K562 (cell line): ENCODE results near the gene ZMAT3. TPM values are rescaled to one million over a fixed set of nuclear protein-coding genes. Genes with fewer than 3 reads are reported as not detected.

Experiments used
- ATAC-seq: fragments of 200-7000 bp; cut with Tn5 transposase; 3 replicates; pipeline ENCODE4 v1.9.1; 2020; ENCODE audit warnings: moderate library complexity
- BruUV-seq: library from RNA; stranded (reverse); fragments of 400-500 nt; replicated peaks from 2 replicates; lab custom pipeline; 2021; lab: Mats Ljungman, UMichigan
- CTCF ChIA-PET: fragments of 300-600 bp; formaldehyde crosslinking; extraction: SDS; loops from one replicate; lab custom pipeline; 2021; ENCODE audit warnings: low intra/inter-chr PET ratio; lab: Yijun Ruan, JAX
- POLR2A ChIA-PET: fragments of 300-600, 350-650 bp; sonication (Branson Sonifier 250); formaldehyde crosslinking; extraction: SDS; loops from one replicate; lab custom pipeline; 2021; ENCODE audit warnings: antibody characterized with exemption, inconsistent platforms; lab: Yijun Ruan, JAX
- DNase-seq, 4 experiments: peaks; one replicate each; pipeline versions ENCODE4 v3.0.0 to v3.0.0-alpha.2; 2011 to 2018; ENCODE audit warnings: low spot score in 3 of 4, mixed read lengths in 3 of 4; ENCODE audit errors: extremely low read depth in 1 of 4
- FAIRE-seq: peaks from 2 replicates; lab custom pipeline; 2011; peaks lifted over from hg19 to GRCh38; lab: Jason Lieb, UNC
- H2AFZ ChIP-seq: 2 replicates; pipeline ENCODE4 v1.6.0; 2011; ENCODE audit warnings: low read depth, low read length, control low read depth, inconsistent platforms
- H3K27ac ChIP-seq: fragments of 200-600 bp; 3 replicates; pipeline ENCODE4 v1.8.0; 2011; ENCODE audit warnings: low read depth, mild to moderate bottlenecking, control low read depth, inconsistent platforms, low read length, moderate library complexity, mixed read lengths; ENCODE audit errors: extremely low read depth
- H3K27me3 ChIP-seq, 2 experiments: fragments of 300-600 bp in 1 of 2; 2 replicates in 1 of 2; 3 replicates in 1 of 2; pipeline versions ENCODE4 v1.6.0 to v1.8.0; 2011; ENCODE audit warnings: inconsistent platforms in 2 of 2, low read length in 2 of 2, mild to moderate bottlenecking in 1 of 2, mixed read lengths in 1 of 2, moderate library complexity in 1 of 2; ENCODE audit not compliant: control insufficient read depth in 2 of 2, insufficient read depth in 2 of 2
- H3K36me3 ChIP-seq: fragments of 300-600 bp; 3 replicates; pipeline ENCODE4 v1.8.0; 2011; ENCODE audit warnings: mild to moderate bottlenecking, low read length, inconsistent platforms; ENCODE audit not compliant: control insufficient read depth, insufficient read depth
- H3K4me1 ChIP-seq, 2 experiments: fragments of 200-600 bp in 1 of 2; replicated peaks in 1 of 2; 2 replicates in 1 of 2; 3 replicates in 1 of 2; pipeline versions ENCODE4 v1.5.1 to v1.8.0; 2011; ENCODE audit warnings: inconsistent platforms in 2 of 2, low read length in 2 of 2, mild to moderate bottlenecking in 1 of 2, mixed read lengths in 1 of 2, moderate library complexity in 1 of 2; ENCODE audit not compliant: control insufficient read depth in 2 of 2, insufficient read depth in 2 of 2
- H3K4me2 ChIP-seq: 2 replicates; pipeline ENCODE4 v1.6.1; 2011; ENCODE audit warnings: low read length, control low read depth, inconsistent platforms, mixed read lengths; ENCODE audit not compliant: insufficient read depth
- H3K4me3 ChIP-seq: fragments of 200-600 bp; sonication (generic), shearing (Covaris generic); 2 replicates; pipeline ENCODE4 v1.5.1; 2016; ENCODE audit warnings: control low read depth, inconsistent platforms
- H3K79me2 ChIP-seq: fragments of 200-600 bp; 3 replicates; pipeline ENCODE4 v1.8.0; 2011; ENCODE audit warnings: low read length, inconsistent platforms; ENCODE audit not compliant: control insufficient read depth, insufficient read depth
- H3K9ac ChIP-seq, 2 experiments: 2 replicates each; pipeline versions ENCODE4 v1.6.0 to v1.6.1; 2011; ENCODE audit warnings: low read depth in 2 of 2, low read length in 2 of 2, control low read depth in 1 of 2, inconsistent platforms in 1 of 2, mild to moderate bottlenecking in 1 of 2, mixed read lengths in 1 of 2; ENCODE audit not compliant: insufficient read depth in 1 of 2
- H3K9me1 ChIP-seq: one replicate; pipeline ENCODE4 v1.6.0; 2011; ENCODE audit warnings: inconsistent platforms, mild to moderate bottlenecking, low read length, moderate library complexity; ENCODE audit not compliant: control insufficient read depth, insufficient read depth
- H3K9me3 ChIP-seq: replicated peaks from 2 replicates; pipeline ENCODE4 v1.5.1; 2011; ENCODE audit warnings: low read depth, low read length, inconsistent platforms; ENCODE audit not compliant: control insufficient read depth, insufficient read depth
- H4K20me1 ChIP-seq: replicated peaks from 2 replicates; pipeline ENCODE4 v1.6.1; 2011; ENCODE audit warnings: low read length, inconsistent platforms, mixed read lengths; ENCODE audit not compliant: control insufficient read depth, insufficient read depth
- ASH1L ChIP-seq: fragments of 450-650 bp; IDR thresholded peaks from 2 replicates; pipeline ENCODE4 v1.6.1; 2018; ENCODE audit warnings: borderline replicate concordance, mild to moderate bottlenecking, low read depth; ENCODE audit not compliant: partially characterized antibody
- ATF4 ChIP-seq: fragments of 450-650 bp; formaldehyde crosslinking; IDR thresholded peaks from 2 replicates; pipeline ENCODE4 v1.4.0; 2022; ENCODE audit warnings: mild to moderate bottlenecking, moderate library complexity
- CHD1 ChIP-seq: fragments of 200-600 bp; sonication (generic); IDR thresholded peaks from one replicate; pipeline ENCODE4 v1.6.1; 2012; ENCODE audit warnings: mild to moderate bottlenecking, moderate library complexity, low read length, inconsistent platforms
- ETV6 ChIP-seq, 3 experiments: fragments of 150-350 bp in 1 of 3; sonication (generic) in 1 of 3; formaldehyde crosslinking in 1 of 3; IDR thresholded peaks; 2 replicates each; pipeline versions ENCODE4 v1.6.1 to v1.8.0; 2014 to 2022; ENCODE audit warnings: borderline replicate concordance in 2 of 3, low read depth in 2 of 3, antibody characterized with exemption in 1 of 3, low read length in 1 of 3, mild to moderate bottlenecking in 1 of 3, missing genetic modification reagents in 1 of 3
- HLTF ChIP-seq: fragments of 450-650 bp; IDR thresholded peaks from 2 replicates; pipeline ENCODE4 v1.6.1; 2016
- NCOR1 ChIP-seq: fragments of 450-650 bp; IDR thresholded peaks from 2 replicates; pipeline ENCODE4 v1.6.1; 2016; ENCODE audit warnings: mild to moderate bottlenecking, moderate library complexity
- SRF ChIP-seq, 2 experiments: fragments of 250-450, 450-650 bp in 1 of 2; sonication (Bioruptor Pico) in 1 of 2; sonication (generic) in 1 of 2; formaldehyde crosslinking; IDR thresholded peaks; 2 replicates each; pipeline versions ENCODE4 v1.5.0 to v1.5.1; 2020 to 2022; ENCODE audit warnings: mild to moderate bottlenecking in 1 of 2, missing genetic modification reagents in 1 of 2
- SRSF9 ChIP-seq: fragments of 200-400 bp; formaldehyde crosslinking; IDR thresholded peaks from 2 replicates; pipeline ENCODE4 v1.6.1; 2017; ENCODE audit warnings: low read depth, low read length, borderline replicate concordance
- TEAD4 ChIP-seq, 2 experiments: sonication (generic) in 1 of 2; formaldehyde crosslinking in 1 of 2; IDR thresholded peaks; 2 replicates each; pipeline versions ENCODE4 v1.6.1 to v1.8.0; 2012 to 2022; ENCODE audit warnings: borderline replicate concordance in 1 of 2, inconsistent platforms in 1 of 2, low read length in 1 of 2, mild to moderate bottlenecking in 1 of 2, missing genetic modification reagents in 1 of 2
- TFAM ChIP-seq: fragments of 250-450 bp; sonication (Bioruptor Pico); conservative IDR thresholded peaks from 2 replicates; pipeline ENCODE4 v1.5.0; 2021; ENCODE audit warnings: mild to moderate bottlenecking, moderate library complexity
- VEZF1 ChIP-seq: fragments of 200-800 bp; sonication (Bioruptor generic); IDR thresholded peaks from 2 replicates; pipeline ENCODE4 v1.6.1; 2017; ENCODE audit warnings: missing genetic modification characterization, missing compliant biosample characterization
- ZNF282 ChIP-seq: sonication (generic); formaldehyde crosslinking; IDR thresholded peaks from 2 replicates; pipeline ENCODE4 v1.8.1; 2023; ENCODE audit warnings: missing genetic modification reagents
- ZNF316 ChIP-seq: fragments of 450-650 bp; IDR thresholded peaks from 2 replicates; pipeline ENCODE4 v1.6.1; 2016
- ZNF57 ChIP-seq: fragments of 450-650 bp; formaldehyde crosslinking; IDR thresholded peaks from 2 replicates; pipeline ENCODE4 v1.4.0; 2020; ENCODE audit warnings: mild to moderate bottlenecking, moderate library complexity
- ZNF696 ChIP-seq: fragments of 250-450 bp; sonication (Bioruptor Pico); conservative IDR thresholded peaks from 2 replicates; pipeline ENCODE4 v1.4.0; 2020; ENCODE audit warnings: mild to moderate bottlenecking, moderate library complexity
- ZNF740 ChIP-seq, 3 experiments: fragments of 200-800 bp in 1 of 3; sonication (Bioruptor generic) in 1 of 3; sonication (generic) in 1 of 3; formaldehyde crosslinking in 1 of 3; IDR thresholded peaks; 2 replicates each; pipeline versions ENCODE4 v1.6.1 to v1.8.0; 2016 to 2022; ENCODE audit warnings: mild to moderate bottlenecking in 2 of 3, missing compliant biosample characterization in 2 of 3, missing genetic modification characterization in 2 of 3, missing genetic modification reagents in 1 of 3
- WGBS: fragments of 100-300 bp; shearing (Covaris generic); methylation state at CpG from one replicate; pipeline ENCODE4 v1.1.6; 2016; ENCODE audit warnings: low coverage, mixed read lengths; ENCODE audit not compliant: insufficient coverage; ENCODE audit errors: missing lambda C conversion rate; 5-methylcytosine and 5-hydroxymethylcytosine counted together
- in situ Hi-C: fragments of 300-500 bp; cut with MboI; formaldehyde crosslinking; loops from 4 replicates; pipeline ENCODE4 v1.15.0; 2018; ENCODE audit warnings: inconsistent platforms, mixed read lengths
- intact Hi-C: fragments of 100-400 bp; cut with micrococcal nuclease; formaldehyde crosslinking; loops from 2 replicates; pipeline ENCODE4 v1.14.2; 2022
- polyA plus RNA-seq, 8 experiments: library from polyadenylated mRNA; depleted of rRNA in 4 of 8; stranded (reverse) in 5 of 8; unstranded in 3 of 8; fragments of >200 nt; fragmentation: Nextera tagmentation in 2 of 8; fragmentation: Illumina TruSeq in 1 of 8; extraction: Ambion mirVana in 2 of 8; extraction: Trizol in 1 of 8; gene quantifications; 2 replicates each; pipeline versions ENCODE4 v1.2.1 to v1.2.3, GENCODE V29; 2011 to 2014; ENCODE audit warnings: inconsistent platforms in 1 of 8, missing spikeins in 1 of 8
- total RNA-seq, 7 experiments: library from RNA; depleted of rRNA in 6 of 7; stranded (reverse); fragments of >200 nt in 6 of 7; fragmentation: Illumina TruSeq in 2 of 7; extraction: Trizol in 2 of 7; gene quantifications; 2 replicates each; pipeline versions ENCODE4 v1.2.1 to v1.2.3, GENCODE V29; 2011 to 2021; ENCODE audit warnings: low replicate concordance in 1 of 7

ZMAT3 gene
- total and polyA plus RNA-seq, 9 of the 15 experiments (the other 6 are each of a cell fraction or from before 2014, with no cell fraction given), result 0.87 to 5.1 (median 3.9) TPM

GRCh38 chr3:179100652-179101051 lies 29.0 kb upstream of the ZMAT3 start (continued):
- TF ChIP-seq SRSF9 (no peak), ZNF740 (CRISPR knock-in tag; IDR thresholded peaks at IDR 0.05) (no peak), ZNF740 (tag; IDR thresholded peaks at IDR 0.05) (no peak), TEAD4 (IDR thresholded peaks at IDR 0.05; ENCODE audit: low read length) (peak; percentile 32; the same call in 1 of the 2 replicates), TEAD4 (CRISPR knock-in tag; IDR thresholded peaks at IDR 0.05; ENCODE audit: borderline replicate concordance) (no peak)

DNA sequence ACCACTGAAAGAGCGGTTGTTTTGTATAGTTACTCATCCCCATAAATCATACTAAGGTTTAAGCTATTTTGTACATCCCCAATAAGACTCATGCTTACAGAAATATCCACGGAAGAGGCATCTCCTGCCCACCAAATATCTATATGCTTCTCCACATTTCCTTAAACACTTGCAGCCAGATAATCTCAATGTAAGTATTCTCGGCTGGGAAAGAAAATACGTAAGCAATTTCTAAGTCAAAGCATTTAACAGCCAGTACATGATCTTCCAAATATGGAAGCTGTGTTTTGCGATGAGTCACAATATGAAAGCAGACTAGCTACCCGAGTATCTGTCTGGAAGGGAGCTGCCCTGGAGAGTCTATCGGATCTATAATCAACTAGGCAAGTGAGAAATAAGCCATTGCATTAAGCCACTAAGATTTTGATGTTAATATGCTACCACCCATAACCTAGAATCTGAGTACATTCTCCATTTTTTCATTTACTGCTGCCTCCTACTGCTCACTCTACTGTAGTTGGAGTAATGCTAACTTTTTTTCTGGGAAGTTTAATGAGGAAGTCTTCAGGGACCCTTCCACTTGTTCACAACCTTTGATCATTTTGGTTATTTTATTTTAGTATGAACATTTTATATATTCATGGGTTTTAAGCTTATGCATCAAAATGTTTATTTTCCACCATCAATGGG lies 26.9 kb upstream of the ZMAT3 start:
- H3K27me3 ChIP-seq, result no peaks in the 10 kb centered on the region
- 1% methylated on average over 7 of the region's 7 CpGs for WGBS
- peak overlapping the region; percentile 88 for H2AFZ ChIP-seq
- no peaks in the 10 kb centered on the region for H3K79me2 ChIP-seq
- H3K9ac ChIP-seq, result 0 out of 4 replicates have a peak overlapping the region, but pooled peaks of 1 of the 2 experiments have one; percentile 12
- ChIA-PET CTCF (no interaction called here), POLR2A (interaction anchor here (1.0 to 1.3 kb wide), 4 partner anchors 16 to 223 kb away, joined by 3 to 4 read pairs (median 3); no protein-coding TSS in a partner anchor)
- H3K4me3 ChIP-seq, result 0 out of 2 replicates have a peak overlapping the region, but pooled peaks have one; percentile 1
- peak; percentile 83 for ATAC-seq
- DNase-seq, result peak; percentile 24 to 57 (median 38)
- intact Hi-C loops (no loop called here), in situ Hi-C loops (no loop called here)
- BruUV-seq, result no TSS peak
- peak overlapping the region; percentile 69 for H3K4me2 ChIP-seq
- no peaks in the 10 kb centered on the region for H3K9me1 ChIP-seq
- no peaks in the 10 kb centered on the region for H3K9me3 ChIP-seq
- peak overlapping the region; percentile 44; the same call in 1 of the 3 replicates for H3K27ac ChIP-seq
- no peaks in the 10 kb centered on the region for H3K36me3 ChIP-seq
- H3K4me1 ChIP-seq, result peaks cover 5 to 7% of the 10 kb centered on the region in 2 experiments; a peak in 4 of 5 replicates
- no peaks in the 10 kb centered on the region for H4K20me1 ChIP-seq
- peak; percentile 71 for FAIRE-seq
- TF ChIP-seq ZNF696, result no peak
- no peak for TF ChIP-seq ETV6 (IDR thresholded peaks at IDR 0.05; ENCODE audit: borderline replicate concordance in 1 of 2, low read depth in 2 of 2, low read length in 1 of 2)
- no peak for TF ChIP-seq ETV6 (CRISPR knock-in tag; IDR thresholded peaks at IDR 0.05; ENCODE audit: borderline replicate concordance)
- no peak for TF ChIP-seq ZNF57
- TF ChIP-seq HLTF, result no peak
- TF ChIP-seq ZNF282 (CRISPR knock-in tag), result no peak
- TF ChIP-seq ASH1L, result no peak
- TF ChIP-seq ATF4, result 0 out of 2 replicates have a peak, but pooled peaks have one; percentile 29
- TF ChIP-seq CHD1, result no peak
- peak in 1 of 2 experiments; percentile 86; a peak in 2 of 4 replicates for TF ChIP-seq SRF (CRISPR knock-in tag; IDR thresholded peaks at IDR 0.05)
- no peak for TF ChIP-seq NCOR1
- no peak for TF ChIP-seq VEZF1 (CRISPR knock-in tag)
- TF ChIP-seq TFAM (CRISPR knock-in tag), result no peak
- peak; percentile 73 for TF ChIP-seq ZNF316
